ENCODE measurements around the gene OSBPL3.

DNA sequence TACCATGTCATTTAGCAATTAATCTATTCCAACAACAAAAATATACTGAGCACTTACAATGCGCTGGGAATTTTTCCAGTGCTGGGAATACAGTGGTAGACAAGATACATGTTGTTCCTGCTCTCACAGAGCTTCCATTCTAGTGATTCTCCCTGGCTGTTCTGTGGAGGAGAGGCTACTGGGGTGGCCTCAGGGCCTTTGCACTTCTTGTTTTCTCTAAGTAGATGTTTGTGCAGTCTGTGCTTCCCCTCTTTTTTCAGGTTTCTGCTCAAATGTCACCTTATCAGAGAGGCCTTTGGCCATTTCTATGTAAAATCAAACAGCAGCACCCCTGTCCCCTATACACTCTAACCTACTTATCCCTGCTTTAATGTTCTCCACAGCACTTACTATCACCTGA, 24.7 kb downstream of the OSBPL3 start:
- TF ChIP-seq, protein P1, sequence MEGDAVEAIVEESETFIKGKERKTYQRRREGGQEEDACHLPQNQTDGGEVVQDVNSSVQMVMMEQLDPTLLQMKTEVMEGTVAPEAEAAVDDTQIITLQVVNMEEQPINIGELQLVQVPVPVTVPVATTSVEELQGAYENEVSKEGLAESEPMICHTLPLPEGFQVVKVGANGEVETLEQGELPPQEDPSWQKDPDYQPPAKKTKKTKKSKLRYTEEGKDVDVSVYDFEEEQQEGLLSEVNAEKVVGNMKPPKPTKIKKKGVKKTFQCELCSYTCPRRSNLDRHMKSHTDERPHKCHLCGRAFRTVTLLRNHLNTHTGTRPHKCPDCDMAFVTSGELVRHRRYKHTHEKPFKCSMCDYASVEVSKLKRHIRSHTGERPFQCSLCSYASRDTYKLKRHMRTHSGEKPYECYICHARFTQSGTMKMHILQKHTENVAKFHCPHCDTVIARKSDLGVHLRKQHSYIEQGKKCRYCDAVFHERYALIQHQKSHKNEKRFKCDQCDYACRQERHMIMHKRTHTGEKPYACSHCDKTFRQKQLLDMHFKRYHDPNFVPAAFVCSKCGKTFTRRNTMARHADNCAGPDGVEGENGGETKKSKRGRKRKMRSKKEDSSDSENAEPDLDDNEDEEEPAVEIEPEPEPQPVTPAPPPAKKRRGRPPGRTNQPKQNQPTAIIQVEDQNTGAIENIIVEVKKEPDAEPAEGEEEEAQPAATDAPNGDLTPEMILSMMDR (IDR thresholded peaks at IDR 0.05), result no peak
- TF ChIP-seq POLR2A (IDR thresholded peaks at IDR 0.05), result no peak

Data from gastroesophageal sphincter (tissue), 3 donors.